Measurements from ENCODE around the gene BAZ1A. TPM values are rescaled to one million over a fixed set of nuclear protein-coding genes. Genes with fewer than 3 reads are reported as not detected.

The BAZ1A gene
- total and polyA plus RNA-seq, 4 donors, result 4.5 to 44.9 (median 13.3) TPM

DNA sequence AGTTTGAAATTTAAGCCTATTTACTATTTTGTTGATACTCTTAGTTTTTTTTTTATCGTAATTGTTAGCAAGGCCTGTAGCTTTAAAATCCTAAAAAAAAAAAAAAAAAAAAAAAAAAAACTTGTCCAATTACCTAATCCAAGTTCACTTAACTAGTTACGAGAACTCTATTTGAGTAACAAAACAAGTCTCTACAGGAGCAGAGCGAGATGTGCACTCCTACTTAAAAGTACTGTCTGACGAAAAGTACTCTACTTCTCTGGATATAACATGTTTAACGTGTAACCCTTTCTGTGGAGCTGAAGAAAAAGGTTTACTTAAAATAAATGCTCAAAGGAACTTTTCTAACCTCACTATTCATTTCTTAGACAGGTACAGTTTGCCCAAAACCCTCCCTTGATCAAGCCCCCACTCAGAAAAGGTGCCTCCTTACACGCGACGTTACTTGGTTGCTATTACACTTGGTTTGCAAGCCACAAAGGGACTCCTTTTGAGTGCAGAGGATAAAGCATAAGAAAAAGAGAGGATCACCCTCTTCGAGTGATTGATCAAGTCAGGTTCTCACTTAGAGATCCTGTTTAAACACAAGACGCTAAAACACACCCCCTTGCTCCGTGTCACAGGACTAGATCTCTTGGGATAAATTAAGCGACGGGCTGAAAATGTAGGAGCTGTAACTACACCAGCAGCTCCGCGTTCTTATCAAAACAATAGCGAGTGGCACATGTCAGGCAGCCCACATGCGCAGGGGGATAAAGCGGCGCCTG is 2.2 kb downstream of the BAZ1A start:
- H3K4me1 ChIP-seq (ENCODE audit: control insufficient read depth in 4 of 4, insufficient read depth in 4 of 4, low read length in 3 of 4), result peaks cover 0 to 5% (median 1%) of the 10 kb centered on the region in 4 donors
- DNase-seq (ENCODE audit: low spot score), result no peak
- peak overlapping the region; percentile 84 to 95 (median 93) for H3K4me3 ChIP-seq (ENCODE audit: low read depth in 1 of 3, low read length in 3 of 3)
- peaks cover 0 to 3% (median 1%) of the 10 kb centered on the region in 4 donors for H3K36me3 ChIP-seq (ENCODE audit: control insufficient read depth in 4 of 4, insufficient read depth in 3 of 4, low read depth in 1 of 4, low read length in 3 of 4)
- H3K27ac ChIP-seq (ENCODE audit: low read depth in 1 of 2, low read length in 2 of 2), result peak overlapping the region; percentile 99 to 100
- H3K27me3 ChIP-seq (ENCODE audit: control insufficient read depth in 4 of 4, insufficient read depth in 4 of 4, low read length in 3 of 4), result no peaks in the 10 kb centered on the region
- WGBS, result 2% methylated on average over 19 of the region's 19 CpGs
- no peaks in the 10 kb centered on the region for H3K9me3 ChIP-seq (ENCODE audit: control insufficient read depth in 4 of 4, low read length in 3 of 4)
- peak overlapping the region; percentile 97 to 98 for H3K9ac ChIP-seq (ENCODE audit: low read depth in 1 of 2, low read length in 2 of 2)
- TF ChIP-seq, protein P1, sequence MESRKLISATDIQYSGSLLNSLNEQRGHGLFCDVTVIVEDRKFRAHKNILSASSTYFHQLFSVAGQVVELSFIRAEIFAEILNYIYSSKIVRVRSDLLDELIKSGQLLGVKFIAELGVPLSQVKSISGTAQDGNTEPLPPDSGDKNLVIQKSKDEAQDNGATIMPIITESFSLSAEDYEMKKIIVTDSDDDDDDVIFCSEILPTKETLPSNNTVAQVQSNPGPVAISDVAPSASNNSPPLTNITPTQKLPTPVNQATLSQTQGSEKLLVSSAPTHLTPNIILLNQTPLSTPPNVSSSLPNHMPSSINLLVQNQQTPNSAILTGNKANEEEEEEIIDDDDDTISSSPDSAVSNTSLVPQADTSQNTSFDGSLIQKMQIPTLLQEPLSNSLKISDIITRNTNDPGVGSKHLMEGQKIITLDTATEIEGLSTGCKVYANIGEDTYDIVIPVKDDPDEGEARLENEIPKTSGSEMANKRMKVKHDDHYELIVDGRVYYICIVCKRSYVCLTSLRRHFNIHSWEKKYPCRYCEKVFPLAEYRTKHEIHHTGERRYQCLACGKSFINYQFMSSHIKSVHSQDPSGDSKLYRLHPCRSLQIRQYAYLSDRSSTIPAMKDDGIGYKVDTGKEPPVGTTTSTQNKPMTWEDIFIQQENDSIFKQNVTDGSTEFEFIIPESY (IDR thresholded peaks at IDR 0.05), result no peak
- TF ChIP-seq FOXA1 (IDR thresholded peaks at IDR 0.05), result no peak
- no peak for TF ChIP-seq GABPA (IDR thresholded peaks at IDR 0.05 in 1 of 2, conservative IDR thresholded peaks at IDR 0.05 in 1 of 2)
- TF ChIP-seq SP1 (IDR thresholded peaks at IDR 0.05), result no peak
- TF ChIP-seq YY1 (IDR thresholded peaks at IDR 0.05), result no peak
- TF ChIP-seq, protein P2, sequence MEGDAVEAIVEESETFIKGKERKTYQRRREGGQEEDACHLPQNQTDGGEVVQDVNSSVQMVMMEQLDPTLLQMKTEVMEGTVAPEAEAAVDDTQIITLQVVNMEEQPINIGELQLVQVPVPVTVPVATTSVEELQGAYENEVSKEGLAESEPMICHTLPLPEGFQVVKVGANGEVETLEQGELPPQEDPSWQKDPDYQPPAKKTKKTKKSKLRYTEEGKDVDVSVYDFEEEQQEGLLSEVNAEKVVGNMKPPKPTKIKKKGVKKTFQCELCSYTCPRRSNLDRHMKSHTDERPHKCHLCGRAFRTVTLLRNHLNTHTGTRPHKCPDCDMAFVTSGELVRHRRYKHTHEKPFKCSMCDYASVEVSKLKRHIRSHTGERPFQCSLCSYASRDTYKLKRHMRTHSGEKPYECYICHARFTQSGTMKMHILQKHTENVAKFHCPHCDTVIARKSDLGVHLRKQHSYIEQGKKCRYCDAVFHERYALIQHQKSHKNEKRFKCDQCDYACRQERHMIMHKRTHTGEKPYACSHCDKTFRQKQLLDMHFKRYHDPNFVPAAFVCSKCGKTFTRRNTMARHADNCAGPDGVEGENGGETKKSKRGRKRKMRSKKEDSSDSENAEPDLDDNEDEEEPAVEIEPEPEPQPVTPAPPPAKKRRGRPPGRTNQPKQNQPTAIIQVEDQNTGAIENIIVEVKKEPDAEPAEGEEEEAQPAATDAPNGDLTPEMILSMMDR (IDR thresholded peaks at IDR 0.05; ENCODE audit: low read depth, low read length, missing input control), result no peak
- TF ChIP-seq, protein P3, sequence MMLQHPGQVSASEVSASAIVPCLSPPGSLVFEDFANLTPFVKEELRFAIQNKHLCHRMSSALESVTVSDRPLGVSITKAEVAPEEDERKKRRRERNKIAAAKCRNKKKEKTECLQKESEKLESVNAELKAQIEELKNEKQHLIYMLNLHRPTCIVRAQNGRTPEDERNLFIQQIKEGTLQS (IDR thresholded peaks at IDR 0.05), result no peak
- no peak for TF ChIP-seq RAD21 (IDR thresholded peaks at IDR 0.05)
- TF ChIP-seq EGR1 (IDR thresholded peaks at IDR 0.05; ENCODE audit: low read depth in 2 of 2), result no peak
- no peak for TF ChIP-seq HNF4A (conservative IDR thresholded peaks at IDR 0.05)
- TF ChIP-seq, protein P4, sequence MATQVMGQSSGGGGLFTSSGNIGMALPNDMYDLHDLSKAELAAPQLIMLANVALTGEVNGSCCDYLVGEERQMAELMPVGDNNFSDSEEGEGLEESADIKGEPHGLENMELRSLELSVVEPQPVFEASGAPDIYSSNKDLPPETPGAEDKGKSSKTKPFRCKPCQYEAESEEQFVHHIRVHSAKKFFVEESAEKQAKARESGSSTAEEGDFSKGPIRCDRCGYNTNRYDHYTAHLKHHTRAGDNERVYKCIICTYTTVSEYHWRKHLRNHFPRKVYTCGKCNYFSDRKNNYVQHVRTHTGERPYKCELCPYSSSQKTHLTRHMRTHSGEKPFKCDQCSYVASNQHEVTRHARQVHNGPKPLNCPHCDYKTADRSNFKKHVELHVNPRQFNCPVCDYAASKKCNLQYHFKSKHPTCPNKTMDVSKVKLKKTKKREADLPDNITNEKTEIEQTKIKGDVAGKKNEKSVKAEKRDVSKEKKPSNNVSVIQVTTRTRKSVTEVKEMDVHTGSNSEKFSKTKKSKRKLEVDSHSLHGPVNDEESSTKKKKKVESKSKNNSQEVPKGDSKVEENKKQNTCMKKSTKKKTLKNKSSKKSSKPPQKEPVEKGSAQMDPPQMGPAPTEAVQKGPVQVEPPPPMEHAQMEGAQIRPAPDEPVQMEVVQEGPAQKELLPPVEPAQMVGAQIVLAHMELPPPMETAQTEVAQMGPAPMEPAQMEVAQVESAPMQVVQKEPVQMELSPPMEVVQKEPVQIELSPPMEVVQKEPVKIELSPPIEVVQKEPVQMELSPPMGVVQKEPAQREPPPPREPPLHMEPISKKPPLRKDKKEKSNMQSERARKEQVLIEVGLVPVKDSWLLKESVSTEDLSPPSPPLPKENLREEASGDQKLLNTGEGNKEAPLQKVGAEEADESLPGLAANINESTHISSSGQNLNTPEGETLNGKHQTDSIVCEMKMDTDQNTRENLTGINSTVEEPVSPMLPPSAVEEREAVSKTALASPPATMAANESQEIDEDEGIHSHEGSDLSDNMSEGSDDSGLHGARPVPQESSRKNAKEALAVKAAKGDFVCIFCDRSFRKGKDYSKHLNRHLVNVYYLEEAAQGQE (IDR thresholded peaks at IDR 0.05), result no peak
- no peak for TF ChIP-seq HNF4G (IDR thresholded peaks at IDR 0.05)

DNA sequence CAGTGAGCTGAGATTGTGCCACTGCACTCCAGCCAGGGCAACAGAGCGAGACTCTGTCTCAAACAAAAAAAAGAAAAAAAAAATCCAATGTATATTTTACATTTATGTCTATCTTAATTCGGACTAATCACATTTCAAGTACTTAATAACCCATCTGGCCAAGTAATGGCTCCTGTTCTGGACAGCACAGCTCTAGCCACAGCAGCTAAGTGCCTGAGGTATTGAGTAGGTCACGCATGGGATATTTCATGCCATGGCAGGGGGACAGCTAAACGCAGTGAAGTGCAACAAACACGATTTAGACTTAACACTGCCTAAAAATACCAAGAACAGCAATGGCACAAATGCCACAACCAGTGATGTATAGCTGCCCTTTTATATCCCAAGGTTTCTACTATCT is 8.0 kb downstream of the BAZ1A start:
- H3K36me3 ChIP-seq (ENCODE audit: control insufficient read depth in 4 of 4, insufficient read depth in 3 of 4, low read depth in 1 of 4, low read length in 3 of 4), result peaks cover 0 to 3% (median 2%) of the 10 kb centered on the region in 4 donors
- no peak overlapping the region for H3K27ac ChIP-seq (ENCODE audit: low read depth in 1 of 2, low read length in 2 of 2)
- TF ChIP-seq HNF4A (conservative IDR thresholded peaks at IDR 0.05) (no peak), HNF4G (IDR thresholded peaks at IDR 0.05) (no peak), RAD21 (IDR thresholded peaks at IDR 0.05) (no peak), JUND (IDR thresholded peaks at IDR 0.05) (no peak), SP1 (IDR thresholded peaks at IDR 0.05) (no peak), GABPA (IDR thresholded peaks at IDR 0.05 in 1 of 2, conservative IDR thresholded peaks at IDR 0.05 in 1 of 2) (no peak), TAF1 (conservative IDR thresholded peaks at IDR 0.05) (no peak), FOXA1 (IDR thresholded peaks at IDR 0.05) (no peak), YY1 (IDR thresholded peaks at IDR 0.05) (no peak)
- TF ChIP-seq, protein P4 (IDR thresholded peaks at IDR 0.05), result no peak
- TF ChIP-seq, protein P1 (IDR thresholded peaks at IDR 0.05), result no peak
- H3K9me3 ChIP-seq (ENCODE audit: control insufficient read depth in 4 of 4, low read length in 3 of 4), result no peaks in the 10 kb centered on the region
- H3K27me3 ChIP-seq (ENCODE audit: control insufficient read depth in 4 of 4, insufficient read depth in 4 of 4, low read length in 3 of 4), result no peaks in the 10 kb centered on the region
- H3K4me3 ChIP-seq (ENCODE audit: low read depth in 1 of 3, low read length in 3 of 3), result no peak overlapping the region
- no peak for DNase-seq (ENCODE audit: low spot score)
- H3K9ac ChIP-seq (ENCODE audit: low read depth in 1 of 2, low read length in 2 of 2), result no peak overlapping the region
- no peaks in the 10 kb centered on the region for H3K4me1 ChIP-seq (ENCODE audit: control insufficient read depth in 4 of 4, insufficient read depth in 4 of 4, low read length in 3 of 4)
- 86% methylated on average over 5 of the region's 5 CpGs for WGBS

Data from liver (tissue), 9 donors.